HPDE6-E6E7 (cell line): ENCODE results near the gene IRS2.
"Not testable (repeated sequence)": the region's sequence is repeated elsewhere in the genome, so short reads cannot be mapped to it uniquely, and the experiment has no call there.

Experiments
- DNase-seq: peaks from one replicate; pipeline ENCODE4 v3.0.0; 2011; ENCODE audit warnings: missing footprints; ENCODE audit errors: extremely low spot score

IRS2 gene

DNA sequence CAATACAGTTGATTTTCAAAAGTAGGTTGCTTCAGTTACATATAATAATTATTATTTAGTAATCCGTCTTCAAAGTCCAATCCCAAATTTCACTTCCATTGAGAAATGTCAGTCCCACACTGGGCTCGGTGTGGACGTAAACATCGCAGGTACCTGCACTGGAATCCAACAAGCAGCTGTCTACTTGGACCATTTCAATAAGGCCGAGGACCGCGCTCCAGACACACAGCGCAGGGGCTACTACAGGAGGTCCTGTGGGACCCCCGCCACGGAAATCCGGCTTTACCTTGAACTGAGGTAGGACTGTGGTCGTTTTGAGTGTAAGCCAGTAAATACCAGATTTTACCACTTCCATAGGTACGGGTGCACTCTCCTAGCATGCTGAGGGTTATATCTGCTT is 30.8 kb downstream of the IRS2 start:
- no peak for DNase-seq

GRCh38 chr13:109751477-109751876 is 34.9 kb downstream of the IRS2 start:
- DNase-seq: no peak

GRCh38 chr13:109750221-109750775 is 36.1 kb downstream of the IRS2 start:
- no peak for DNase-seq

DNA sequence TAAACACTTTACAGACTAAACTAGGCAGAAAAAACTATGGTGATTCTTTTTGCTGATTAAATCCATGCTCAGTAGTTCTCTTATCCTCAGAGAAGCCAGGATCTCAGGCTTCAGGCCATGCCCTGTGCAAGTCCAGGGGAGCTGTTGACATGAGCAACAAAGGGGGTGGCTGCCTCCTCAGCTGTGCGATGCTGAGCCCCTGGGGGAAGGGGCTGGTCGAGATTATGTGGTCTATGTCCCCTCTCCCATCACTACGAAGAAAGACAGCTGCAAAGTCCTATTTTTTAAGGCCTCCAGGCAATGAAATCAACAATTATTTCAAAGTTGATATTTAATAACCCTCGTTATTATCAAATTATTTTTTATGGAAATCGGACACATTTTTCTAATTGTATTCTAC is 37.0 kb downstream of the IRS2 start:
- DNase-seq: no peak

- no peak for DNase-seq
These were observed 37.7 kb downstream of the IRS2 start for GRCh38 chr13:109748677-109749076.

DNA sequence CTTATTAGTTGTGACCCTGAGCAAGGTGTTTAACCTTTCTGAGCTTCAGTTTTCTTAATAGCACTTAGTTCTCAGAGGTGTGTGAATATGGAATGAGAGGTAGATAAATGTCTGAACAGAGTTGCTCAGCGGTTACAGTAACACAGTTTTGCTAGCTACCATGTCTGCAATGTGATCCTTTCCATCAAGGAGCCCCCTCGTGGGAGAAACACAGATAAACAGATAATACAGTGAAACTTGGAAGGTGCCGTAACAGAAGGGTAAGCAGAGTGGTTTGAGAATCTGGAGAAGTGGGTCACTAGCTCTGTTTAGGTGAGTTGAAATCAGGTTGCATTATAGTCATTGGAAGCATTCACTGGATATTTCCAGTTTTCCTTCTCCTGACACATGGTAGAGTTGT is 38.9 kb downstream of the IRS2 start:
- no peak for DNase-seq

- no peak for DNase-seq
These were observed 40.0 kb downstream of the IRS2 start for GRCh38 chr13:109746364-109746763.

GRCh38 chr13:109745702-109746101 is 40.7 kb downstream of the IRS2 start:
- no peak for DNase-seq

GRCh38 chr13:109745060-109745459 is 41.3 kb downstream of the IRS2 start:
- no peak for DNase-seq

DNA sequence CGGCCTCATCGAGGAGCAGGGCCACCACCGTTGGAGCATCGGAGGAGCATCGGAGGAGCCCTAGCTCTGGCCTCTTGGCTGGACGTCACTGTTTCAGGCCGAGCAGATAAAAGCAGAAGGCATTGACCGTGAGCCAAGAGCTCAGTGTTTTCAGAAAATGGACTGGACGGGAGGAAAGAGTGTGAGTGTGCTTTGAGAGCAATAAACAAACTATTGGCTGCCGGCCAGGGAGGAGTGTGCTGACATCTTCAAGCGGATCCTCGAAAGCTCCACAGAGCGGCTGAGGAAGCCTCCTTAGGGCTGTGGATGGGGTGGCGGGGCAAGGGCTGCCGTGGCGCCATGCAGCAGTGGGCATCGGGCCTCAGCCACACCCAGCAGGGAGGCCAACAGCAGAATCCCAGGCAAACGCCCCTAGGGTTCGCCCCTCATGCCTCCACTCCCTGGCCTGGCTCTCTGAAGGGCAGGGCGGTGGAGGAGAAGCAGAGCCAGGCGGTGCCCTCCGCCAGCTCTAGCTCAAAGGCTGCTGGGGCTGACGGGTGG is 41.8 kb downstream of the IRS2 start:
- no peak for DNase-seq

DNA sequence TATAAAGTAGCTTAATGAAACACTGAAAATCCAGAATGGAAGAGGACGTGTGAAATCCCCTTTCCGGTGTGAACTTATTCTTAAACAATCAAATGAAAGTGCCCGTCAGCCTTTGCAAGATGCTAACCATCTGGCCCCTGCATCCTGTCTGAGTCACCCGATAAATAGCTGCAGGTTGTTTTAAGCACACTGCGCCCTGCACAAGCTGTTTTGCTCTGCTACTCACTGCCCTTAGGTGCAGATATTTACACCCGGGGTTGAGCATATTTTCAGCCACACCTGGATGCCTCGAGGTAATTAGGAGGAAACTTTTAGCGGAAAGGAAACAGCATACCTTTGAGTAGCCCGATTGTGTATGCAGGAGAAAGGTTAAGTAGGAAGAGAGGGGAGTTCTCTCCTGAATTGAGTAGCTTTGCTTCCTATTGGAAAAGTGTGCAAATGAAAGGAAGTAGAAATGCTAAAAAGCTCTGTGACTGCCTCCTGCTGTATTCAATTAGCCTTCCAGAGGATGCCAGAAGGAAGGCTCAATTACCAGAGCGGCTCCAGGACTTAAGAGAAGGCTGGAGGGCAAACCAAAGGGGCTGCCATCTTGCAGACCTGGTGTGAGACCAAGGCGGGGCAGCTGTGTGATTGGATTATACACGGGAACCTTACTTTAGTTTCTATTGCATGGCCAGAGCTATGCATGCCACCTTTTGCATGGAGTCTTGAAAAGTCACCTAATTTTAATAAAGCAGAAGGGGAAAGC is 42.5 kb downstream of the IRS2 start:
- DNase-seq: peak; percentile 88

GRCh38 chr13:109741966-109742365 is 44.4 kb downstream of the IRS2 start:
- DNase-seq: no peak

DNA sequence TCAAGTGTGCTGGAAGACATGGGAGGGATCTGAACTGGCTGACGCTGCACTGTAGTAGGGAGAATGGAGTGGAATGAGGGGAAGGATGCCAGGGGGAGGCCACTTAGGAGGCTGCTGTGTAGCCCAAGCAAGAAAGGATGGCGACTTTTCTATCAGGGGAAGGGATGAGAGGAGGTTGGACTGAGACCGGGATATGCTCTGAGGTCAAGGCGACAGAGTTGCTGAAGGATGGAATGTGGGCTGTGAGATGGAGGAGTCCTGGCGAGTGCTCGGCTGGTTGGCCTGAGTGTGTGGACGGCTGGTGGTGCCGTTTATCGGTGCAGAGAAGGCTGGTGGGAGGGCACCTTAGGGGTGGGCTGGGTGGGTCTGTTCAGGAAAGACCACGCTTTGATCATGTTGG is 45.7 kb downstream of the IRS2 start:
- DNase-seq: no peak

DNA sequence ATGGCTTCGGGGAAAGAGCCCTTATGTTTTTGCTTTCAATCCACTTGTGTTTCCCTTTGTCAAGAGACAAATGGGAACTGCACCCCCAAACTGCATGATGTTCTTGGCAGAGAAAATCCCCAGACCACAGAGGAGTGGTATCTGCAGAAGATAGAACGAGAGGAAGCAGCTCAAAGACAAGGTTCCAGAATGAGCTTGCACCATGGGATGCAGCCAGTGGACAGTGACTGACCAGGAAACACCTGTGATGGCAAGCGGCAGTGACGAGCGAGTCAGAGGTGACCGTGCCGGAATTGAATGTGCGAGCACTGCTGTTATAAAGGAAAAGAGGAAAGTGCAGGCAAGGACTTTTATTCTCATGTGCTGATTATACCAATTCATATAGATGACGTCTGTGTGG is 46.3 kb downstream of the IRS2 start:
- DNase-seq: no peak

GRCh38 chr13:109738298-109738746 is 48.1 kb downstream of the IRS2 start:
- DNase-seq: peak; percentile 68

GRCh38 chr13:109737606-109738005 is 48.8 kb downstream of the IRS2 start:
- DNase-seq: no peak

DNA sequence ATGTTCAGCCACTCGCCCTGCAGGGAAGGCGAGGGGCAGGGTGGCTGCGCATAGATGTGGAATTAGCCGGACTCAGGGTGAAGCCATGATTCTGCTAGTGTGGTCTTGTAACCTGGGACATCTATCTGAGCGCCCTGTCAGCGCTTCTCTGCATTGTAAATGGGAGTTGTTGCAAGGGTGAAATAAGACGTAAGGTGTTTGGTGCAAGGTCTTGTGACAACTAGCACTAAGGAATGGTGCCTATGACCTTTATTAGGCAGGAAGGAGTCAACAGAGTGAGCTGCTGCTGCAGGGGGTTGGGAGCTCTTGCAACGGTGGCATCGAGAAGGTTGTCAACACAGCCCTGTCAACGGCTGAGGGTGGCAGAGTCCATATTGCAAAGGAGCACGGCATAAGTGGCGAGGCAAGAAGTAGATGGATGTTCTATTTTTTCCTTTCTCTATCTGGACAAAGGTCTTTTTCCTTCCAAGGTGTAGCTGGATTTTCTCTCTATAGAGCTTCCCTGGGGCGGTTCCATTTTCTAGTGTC is 49.3 kb downstream of the IRS2 start:
- DNase-seq: no peak

GRCh38 chr13:109735436-109735966 is 50.9 kb downstream of the IRS2 start:
- DNase-seq: no peak

- DNase-seq: no peak
These were observed 52.2 kb downstream of the IRS2 start for GRCh38 chr13:109734002-109734785.

DNA sequence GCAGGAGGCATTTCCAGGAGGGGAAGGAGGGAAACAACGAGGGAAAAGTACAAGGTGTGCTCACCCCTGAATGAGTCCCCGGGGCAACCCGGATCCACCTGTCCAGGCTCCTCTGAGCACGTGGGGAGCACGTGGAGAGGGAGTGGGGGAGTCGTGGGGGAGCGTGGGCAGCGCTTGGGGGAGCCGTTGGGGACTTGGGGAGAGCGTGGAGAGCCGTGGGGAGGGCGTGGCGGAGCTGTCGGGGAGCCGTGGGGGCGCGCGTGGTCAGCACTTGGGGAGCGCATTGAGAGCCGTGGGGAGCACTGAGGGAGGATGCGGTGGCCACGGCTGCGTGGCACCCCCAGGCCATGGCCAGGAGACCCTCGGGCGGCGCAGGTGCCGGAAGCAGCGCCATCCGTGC is 52.8 kb downstream of the IRS2 start:
- DNase-seq: no peak

DNA sequence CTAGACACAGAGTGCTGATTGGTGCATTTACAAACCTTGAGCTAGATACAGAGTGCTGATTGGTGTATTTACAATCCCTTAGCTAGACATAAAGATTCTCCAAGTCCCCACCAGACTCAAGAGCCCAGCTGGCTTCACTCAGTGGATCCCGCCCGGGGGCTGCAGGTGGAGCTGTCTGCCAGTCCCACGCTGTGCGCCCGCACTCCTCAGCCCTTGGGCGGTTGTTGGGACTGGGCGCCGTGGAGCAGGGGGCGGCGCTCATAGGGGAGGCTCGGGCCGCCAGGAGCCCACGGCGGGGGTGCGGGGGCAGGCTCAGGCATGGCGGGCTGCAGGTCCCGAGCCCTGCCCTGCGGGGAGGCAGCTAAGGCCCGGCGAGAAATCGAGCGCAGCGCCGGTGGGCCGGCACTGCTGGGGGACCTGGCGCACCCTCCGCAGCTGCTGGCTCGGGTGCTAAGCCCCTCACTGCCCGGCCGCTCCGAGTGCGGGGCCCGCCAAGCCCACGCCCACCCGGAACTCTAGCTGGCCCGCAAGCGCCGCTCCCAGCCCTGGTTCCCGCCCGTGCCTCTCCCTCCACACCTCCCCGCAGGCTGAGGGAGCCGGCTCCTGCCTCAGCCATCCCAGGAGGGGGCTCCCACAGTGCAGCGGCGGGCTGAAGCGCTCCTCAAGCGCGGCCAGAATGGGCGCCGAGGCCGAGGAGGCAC is 53.8 kb downstream of the IRS2 start:
- DNase-seq: not testable (repeated sequence)
